DMS114 treated with DMSO at 0.1 percent for 48 hours (cell line): ENCODE data around the gene CHMP1A.
"Not testable (repeated sequence)": the region's sequence is repeated elsewhere in the genome, so short reads cannot be mapped to it uniquely, and the experiment has no call there.

Experiments
- DNase-seq: peaks from one replicate; lab custom pipeline; 2025; ENCODE audit not compliant: unreplicated experiment; lab: John Stamatoyannopoulos, UW

The CHMP1A gene

GRCh38 chr16:89693289-89693731, 35.8 kb upstream of the CHMP1A start:
- no peak for DNase-seq

- no peak for DNase-seq
Measured at GRCh38 chr16:89691986-89692569, 34.6 kb upstream of the CHMP1A start.

GRCh38 chr16:89691231-89691985, 33.9 kb upstream of the CHMP1A start:
- no peak for DNase-seq

- DNase-seq, result no peak
Measured at GRCh38 chr16:89690392-89690901, 32.9 kb upstream of the CHMP1A start.

GRCh38 chr16:89689621-89690020, 32.1 kb upstream of the CHMP1A start:
- DNase-seq, result not testable (repeated sequence)

- DNase-seq, result no peak
Measured at GRCh38 chr16:89689142-89689541, 31.6 kb upstream of the CHMP1A start.

GRCh38 chr16:89688395-89688794, 30.9 kb upstream of the CHMP1A start:
- DNase-seq, result no peak

- no peak for DNase-seq
Measured at GRCh38 chr16:89687092-89687940, 29.8 kb upstream of the CHMP1A start.

GRCh38 chr16:89686520-89687091, 29.1 kb upstream of the CHMP1A start, which contains the start of gene CDK10:
TSS of gene CDK10 (plus strand) at chr16:89686689. CDS start at chr16:89686711, 22 bp downstream.
- peak; percentile 76 for DNase-seq

- DNase-seq, result no peak
Measured at GRCh38 chr16:89685916-89686315, 28.4 kb upstream of the CHMP1A start.

- no peak for DNase-seq
Measured at GRCh38 chr16:89678258-89678657, 20.8 kb upstream of the CHMP1A start.

- no peak for DNase-seq
Measured at GRCh38 chr16:89672177-89672941, 14.9 kb upstream of the CHMP1A start.

GRCh38 chr16:89671565-89671964, 14.1 kb upstream of the CHMP1A start:
- not testable (repeated sequence) for DNase-seq

GRCh38 chr16:89670496-89671431, 13.3 kb upstream of the CHMP1A start:
- DNase-seq, result no peak

GRCh38 chr16:89669755-89670154, 12.2 kb upstream of the CHMP1A start:
- DNase-seq, result no peak

- DNase-seq, result no peak
Measured at GRCh38 chr16:89668790-89669158, 11.3 kb upstream of the CHMP1A start.

GRCh38 chr16:89667633-89668032, 10.1 kb upstream of the CHMP1A start:
- no peak for DNase-seq

- DNase-seq, result peak; percentile 62
Measured at GRCh38 chr16:89667000-89667399, 9.5 kb upstream of the CHMP1A start.

GRCh38 chr16:89664238-89664637, 6.7 kb upstream of the CHMP1A start:
- not testable (repeated sequence) for DNase-seq
